NCI-H1436 (cell line): ENCODE results near the gene NAIF1.

Experiments
- DNase-seq: peaks from one replicate; lab custom pipeline; 2025; lab: John Stamatoyannopoulos, UW

Gene NAIF1

DNA sequence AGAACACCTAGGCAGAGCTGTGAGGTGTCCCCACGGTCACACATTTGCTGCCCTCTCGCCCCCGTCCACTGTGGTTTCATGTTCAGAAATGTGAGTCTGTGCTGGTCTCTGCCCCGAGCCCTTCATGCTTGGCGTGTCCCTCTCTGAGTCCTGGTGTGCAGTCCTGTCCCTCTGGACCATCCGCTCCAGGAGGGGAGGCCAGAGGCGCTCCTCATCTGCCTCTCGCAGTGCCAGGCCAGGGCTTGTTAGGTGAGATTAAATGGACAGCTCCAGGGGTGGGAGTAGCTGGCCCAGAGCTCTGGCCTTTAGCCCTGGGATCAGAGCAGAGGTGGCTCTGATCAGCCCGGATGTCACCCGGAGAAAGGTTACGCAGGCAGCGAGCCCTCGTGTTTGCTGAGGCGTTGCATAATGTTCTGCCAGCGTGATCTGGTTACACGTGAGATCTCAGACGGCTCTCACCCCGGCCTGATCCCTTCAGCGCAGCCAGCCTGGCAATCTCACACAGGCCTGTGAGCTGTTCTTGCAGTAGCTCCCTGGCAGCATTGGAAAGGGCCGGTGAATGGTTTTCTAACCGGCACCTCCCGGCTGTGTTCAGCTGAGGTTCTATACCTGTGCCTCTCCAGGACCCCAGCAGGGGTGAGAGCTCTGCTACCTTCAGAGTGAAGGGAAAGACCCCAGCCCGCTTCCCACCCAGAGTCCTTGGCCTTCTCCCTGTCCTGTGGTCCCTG, 35.9 kb upstream of the NAIF1 start:
- DNase-seq = no peak

DNA sequence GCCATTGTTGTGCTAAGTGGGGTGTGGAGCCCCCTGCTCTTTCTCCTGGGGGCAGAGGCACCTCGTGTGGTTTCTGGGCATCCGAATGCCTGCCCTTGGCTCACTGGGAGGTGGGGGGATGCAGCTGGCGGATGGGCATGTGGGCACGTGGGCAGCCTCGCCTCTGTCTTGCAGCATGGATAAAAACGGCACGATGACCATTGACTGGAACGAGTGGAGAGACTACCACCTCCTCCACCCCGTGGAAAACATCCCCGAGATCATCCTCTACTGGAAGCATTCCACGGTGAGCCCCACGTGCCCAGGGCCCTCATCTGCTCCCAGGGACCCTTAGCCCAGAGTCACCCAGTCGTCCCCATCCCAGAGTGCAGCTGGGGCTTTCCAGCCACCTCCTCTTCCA, 35.1 kb upstream of the NAIF1 start:
- DNase-seq = no peak

DNA sequence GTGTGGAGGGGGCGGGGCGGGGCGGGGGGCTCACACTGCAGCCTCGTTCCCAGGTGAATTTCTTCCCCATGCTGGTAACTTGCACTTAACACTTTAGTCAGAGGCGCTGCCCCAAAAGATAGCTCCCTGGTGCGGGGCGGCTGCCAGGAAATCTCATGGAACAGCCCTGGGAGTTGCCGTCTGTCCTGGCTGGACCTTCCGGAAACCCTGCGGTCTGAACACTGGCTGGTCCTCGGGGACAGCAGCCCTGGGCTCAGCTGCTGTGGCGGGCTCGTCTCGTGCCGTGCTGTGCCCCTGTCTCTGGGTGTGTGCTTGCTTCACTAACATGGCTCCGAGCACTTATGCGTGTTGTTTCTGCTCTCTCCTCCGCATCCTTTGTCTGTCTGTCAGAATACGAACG, 34.6 kb upstream of the NAIF1 start:
- no peak for DNase-seq

DNA sequence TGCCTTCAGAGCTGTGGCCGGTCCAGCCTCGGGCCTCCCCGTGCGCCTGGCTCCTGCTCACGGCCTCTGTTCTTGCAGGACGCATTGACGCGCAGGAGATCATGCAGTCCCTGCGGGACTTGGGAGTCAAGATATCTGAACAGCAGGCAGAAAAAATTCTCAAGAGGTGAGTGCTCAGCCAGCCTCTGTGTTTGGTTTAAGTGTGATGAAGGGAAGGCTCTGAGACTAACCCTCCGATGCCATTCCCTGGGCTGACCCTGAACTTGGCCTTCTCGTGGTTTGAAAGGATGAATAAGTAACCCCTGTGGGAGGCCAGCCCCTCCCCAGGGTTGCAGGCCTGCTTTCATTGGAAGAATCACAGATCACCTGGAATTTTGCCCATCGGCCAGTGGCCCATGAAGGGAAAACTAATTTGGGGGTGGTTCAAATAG, 34.1 kb upstream of the NAIF1 start:
- no peak for DNase-seq

DNA sequence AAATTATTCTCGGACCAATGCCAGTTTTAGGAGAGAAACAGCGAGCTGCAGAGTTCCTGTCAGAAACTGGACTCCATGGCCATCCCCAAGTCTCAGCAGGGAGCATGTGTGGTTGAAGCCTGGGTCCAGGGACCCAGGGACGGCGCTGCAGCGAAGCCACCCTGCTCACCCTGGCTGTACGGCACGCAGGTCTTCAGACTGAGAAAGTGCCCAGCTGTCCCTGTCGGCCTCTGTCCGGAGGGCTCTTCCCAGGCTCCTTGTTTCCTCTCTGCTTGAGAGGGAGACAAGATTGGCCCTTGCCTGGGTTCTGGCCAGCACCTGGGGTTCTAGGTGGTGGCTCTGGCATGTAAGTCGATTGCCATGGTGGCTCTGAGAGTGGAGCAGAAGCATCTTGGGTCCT, 33.5 kb upstream of the NAIF1 start:
- no peak for DNase-seq

DNA sequence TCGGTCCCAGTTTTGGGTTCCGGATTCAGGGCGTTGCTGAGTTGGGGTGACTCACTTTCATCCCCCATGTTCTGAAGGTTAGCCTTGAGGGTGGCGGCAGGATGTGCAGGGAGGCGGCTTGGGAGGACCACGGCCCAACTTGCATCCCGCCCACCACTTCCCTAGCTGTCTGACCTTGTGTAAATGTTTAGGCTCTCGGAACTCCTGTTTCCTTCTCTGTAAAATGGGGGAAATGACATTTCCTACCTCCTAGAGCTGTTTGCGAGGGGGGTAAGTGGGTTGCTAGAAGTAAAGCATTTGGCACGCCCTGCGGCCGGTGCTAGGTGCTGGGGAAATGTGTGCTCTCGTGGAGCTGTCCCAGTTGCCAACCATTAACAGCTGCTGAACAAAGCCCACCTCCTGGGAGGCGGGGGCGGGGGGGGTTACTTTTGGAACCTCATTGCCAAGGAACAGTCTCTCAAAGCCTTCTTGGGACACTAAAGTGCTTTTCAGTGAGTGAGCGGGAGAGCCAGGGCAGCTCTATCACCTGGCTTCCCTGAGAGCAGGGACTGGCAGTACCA, 32.9 kb upstream of the NAIF1 start:
- DNase-seq = no peak

DNA sequence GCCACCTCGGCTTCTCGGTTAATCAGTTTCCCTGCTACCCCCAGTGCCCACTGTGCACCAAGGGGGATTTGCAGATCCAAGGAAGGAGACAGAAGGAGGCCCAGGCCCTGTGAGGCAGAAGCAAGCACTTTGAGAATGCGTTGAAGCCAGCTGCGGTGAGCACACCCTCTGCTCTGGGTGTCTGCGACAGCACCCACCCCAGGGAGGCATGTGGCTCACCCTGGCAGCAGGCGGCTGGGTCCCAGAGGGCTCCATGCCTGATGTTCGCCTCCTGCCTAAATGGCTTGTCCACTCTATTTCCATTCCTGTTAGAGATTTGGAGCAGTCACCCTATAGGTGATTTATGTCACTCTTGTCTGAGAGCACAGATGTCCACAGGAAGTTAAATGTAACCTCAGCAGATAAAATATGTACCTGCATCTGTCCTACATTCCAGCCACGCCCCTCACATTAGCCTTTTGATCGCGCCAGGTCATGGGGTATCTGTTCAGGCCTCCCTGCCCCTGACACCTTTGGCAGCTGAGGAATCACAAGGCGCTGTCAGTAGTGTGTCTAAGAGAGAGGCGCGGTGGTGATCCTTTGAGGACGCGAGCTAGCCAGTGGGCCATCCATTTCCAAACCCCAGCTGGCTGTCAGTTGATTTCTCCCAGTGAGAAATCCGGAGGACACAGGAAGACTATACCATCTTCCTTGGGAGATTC, 32.3 kb upstream of the NAIF1 start:
- no peak for DNase-seq

DNA sequence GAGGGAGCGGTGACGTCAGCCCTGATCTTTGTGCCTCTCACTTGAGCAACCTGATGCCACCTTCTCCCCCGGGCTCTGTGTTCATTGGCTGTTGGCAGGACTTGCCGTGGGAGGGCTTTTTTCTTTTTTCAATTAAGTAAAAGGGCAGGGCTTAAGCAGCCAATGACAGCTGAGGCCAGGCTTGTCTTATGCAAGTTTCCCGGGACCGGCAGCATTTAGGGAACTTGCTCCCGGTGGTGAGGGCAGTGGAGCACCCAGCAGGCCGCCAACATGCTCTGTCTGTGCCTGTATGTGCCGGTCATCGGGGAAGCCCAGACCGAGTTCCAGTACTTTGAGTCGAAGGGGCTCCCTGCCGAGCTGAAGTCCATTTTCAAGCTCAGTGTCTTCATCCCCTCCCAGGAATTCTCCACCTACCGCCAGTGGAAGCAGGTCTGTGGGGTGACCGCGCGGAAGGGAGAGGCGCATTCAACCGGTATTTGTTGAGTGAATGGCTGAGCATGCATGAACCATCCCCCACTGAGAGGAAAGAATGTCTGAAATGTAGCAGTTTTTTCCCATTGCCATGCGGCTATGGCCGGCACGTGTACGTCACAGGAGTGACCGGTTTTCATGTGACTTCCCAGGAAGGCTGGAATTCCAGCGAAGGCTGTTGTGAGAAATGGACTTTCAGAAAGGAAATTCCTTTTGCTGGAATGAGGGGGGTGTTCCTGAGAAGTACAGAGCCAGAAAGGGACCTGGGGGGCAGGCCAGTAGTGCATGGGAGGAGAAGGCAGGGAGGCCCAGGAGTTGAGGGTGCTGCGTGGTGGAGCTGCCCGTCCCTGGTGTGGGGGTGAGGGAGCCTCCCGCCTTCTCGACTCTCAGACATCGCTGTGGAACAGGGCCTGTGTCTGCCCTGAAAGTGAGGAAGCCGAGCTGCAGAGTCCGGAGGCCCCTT, 31.4 kb upstream of the NAIF1 start:
- DNase-seq = peak; percentile 96

DNA sequence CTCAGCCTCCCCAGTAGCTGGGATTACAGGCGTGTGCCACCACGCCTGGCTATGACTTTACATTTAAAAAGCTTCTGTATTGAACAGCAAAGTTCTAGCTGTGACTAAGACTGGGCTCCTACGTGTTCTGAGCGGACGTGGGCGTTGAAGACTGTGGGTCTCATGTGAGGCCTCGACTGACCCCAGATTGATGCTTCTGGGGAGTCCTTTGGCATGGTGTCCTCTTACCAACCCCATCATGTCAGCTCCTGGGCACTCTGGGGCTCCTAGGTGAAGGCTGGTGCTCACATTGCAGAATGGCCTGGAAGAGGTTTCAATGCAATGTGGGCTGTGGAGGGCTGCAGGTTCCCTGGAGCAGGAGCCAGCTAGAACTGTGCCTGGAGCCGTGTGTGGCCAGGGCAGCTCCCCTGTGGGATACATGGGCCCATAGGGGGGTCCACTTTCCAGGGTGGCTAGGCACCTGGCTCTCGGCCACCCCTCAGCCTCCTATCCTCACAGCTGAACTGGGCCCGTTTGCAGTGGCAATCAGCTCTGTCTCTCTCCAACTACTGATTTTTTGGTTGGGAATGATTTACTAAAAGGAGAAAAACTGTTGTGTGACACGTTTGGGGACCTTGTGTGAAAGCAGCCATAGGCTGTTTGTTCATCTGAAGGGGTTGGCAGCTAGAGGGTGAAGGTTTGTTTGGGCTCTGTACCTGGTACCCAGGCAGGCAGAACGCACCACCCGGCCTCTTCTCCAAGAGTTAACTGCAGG, 30.6 kb upstream of the NAIF1 start:
- no peak for DNase-seq

DNA sequence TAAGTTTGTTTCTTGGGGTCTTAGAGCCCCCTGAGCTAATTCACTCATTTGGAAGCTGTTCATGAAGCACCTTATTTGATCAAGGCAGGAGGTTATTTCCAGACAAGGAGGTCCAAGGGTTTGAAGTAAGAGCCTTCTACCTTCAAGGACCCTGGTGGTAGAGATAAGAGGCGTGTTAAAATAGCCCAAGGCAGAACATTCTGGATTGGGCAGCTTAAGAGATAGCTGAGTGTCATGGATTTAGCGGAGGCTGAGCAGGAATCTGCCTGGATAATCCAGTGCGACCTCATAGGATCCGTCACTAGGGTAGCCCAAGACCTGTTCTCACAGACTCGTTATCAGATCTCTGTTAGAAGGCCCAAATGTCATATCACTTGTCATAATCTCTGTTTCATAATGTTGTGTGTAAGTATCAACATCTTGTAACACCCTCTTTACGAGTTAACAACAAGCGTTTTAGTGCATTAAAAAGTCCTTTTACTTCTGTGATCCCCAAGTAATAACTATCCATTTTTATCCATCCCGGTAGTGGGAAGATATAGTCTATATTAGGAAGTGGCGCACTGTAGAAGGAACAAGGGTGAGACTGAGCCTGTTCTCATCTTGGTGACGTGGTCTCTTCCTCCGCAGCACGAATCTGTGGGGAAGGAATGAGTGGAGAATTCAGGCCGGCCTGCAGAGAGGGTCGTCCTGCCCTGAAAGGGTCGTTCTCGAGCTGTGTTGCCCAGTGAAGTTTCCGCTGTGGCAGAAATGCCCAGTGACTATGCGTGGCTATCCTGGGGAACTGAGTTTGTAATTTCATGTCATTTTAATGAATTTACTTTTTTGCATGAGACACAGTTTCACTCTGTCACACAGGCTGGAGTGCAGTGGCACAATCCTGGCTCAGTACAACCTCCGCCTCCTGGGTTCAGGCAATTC, 29.8 kb upstream of the NAIF1 start:
- DNase-seq = no peak

DNA sequence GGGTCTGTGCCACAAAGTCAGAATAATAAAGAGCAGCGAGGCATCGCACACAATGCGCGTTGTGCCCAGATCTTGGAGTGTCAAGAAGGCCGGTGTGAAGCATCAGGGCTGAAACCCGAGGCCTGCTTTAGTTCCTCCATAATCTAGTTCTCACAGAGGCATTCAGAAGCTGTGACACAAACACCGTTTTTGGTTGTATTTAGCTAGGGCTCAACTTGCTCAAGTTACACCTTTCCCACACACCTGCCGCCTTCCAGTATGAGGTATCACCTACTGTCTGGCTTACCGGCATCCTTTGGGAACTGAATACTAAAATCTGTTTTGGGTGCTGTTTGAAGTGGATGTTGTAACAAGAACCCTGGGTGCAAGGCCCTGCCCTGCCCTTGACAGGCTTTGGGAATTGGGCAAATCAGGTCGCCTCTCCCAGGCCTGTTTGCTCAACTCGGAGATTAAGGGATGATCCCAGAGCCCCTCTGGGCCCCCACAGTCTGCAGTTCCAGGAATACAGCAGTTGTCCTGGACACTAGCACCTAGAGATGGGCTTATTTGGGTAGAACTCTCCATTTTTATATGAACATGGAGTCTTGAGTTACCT, 27.9 kb upstream of the NAIF1 start:
- DNase-seq = no peak

DNA sequence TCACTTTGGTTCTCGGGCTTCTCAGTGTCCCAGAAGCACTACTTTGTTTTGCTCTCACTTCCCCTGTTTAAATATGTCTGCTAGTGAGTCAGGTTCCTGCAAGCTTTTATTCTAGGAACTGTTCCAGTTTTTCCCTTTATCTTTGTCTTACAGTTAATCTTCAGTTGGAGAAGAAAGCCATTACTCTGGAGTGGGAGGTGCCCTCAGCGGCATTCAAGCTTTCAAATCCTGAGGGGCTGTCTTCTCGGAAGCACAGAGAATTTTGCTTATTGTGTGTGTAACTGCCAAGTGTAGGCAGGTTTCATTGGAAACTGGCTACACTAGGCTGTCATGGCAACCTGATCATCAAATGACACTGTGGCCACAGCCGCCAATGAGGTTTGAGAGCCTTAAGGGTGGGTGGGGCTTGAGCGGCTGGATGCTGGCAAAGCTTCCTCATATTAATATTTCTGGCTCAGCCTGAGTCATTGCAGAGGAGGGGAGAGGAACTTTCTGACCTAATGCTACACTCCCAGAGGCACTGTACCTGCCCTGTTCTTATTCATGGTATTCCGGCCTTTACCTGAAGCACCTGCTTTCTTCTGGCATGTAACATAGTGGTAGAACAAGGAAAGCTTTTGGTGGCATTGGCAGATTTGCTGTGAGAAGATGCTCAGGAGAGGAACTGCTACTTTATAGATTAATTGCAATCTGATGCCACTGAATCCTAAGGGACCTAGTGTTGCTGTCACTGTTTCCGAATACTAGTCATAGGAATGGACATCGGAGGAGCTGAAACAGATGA, 27.2 kb upstream of the NAIF1 start:
- DNase-seq = peak; percentile 96

DNA sequence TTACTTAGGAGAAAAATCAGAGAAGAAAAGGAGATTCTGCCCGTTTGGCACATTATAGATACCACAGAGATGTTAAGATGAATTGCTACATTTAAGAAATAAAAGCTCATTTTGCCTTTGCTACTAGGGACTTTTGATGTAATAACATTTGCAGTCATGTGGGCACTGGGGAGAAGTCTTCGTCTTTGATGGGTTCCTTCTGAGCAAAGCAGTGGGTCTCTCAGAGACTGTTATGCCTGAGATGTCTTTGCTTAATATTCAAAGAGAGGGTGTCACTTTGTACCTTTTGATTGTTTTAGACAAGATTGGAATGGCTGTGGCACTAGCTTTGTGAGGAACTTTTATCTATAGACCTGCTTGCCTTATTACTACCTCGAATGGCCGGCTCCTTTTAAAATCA, 25.9 kb upstream of the NAIF1 start:
- no peak for DNase-seq

DNA sequence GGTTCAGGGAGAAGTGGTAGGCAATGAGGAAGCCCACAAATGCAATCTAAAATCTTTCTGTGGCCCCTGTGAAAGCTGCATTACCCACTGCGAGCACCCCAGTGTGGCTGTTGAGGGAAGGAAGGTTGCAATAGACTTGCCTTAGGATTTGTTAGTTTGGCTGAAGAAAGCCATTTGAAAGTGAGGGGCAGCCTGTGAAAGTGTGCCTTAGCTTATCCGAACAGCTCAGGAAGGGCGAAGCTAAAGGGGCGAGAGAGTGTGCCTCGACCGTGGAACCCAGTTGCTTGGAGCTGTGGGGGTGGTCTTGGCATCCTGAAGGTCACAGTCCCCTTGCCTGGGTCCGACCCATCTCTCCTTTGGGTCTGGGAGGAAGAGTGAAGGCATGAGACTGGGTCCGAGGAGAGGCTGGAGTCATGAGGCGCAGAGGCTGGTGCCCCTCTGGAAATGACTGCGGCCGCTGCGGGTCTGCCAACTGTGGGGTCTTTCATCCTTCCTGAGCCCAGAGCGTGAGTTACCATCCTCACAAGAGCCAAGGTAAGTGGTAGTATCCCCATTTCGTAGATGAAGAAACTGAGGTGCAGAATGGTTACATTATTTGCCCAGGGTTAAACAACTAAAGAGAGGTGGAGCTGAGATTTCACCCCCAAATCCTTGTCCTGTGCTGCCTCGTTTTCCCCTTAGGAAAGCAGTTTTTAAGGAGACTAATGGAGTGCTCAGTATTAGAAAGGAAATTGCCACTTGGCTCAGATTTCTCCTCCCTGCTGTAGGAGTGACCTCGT, 25.3 kb upstream of the NAIF1 start:
- DNase-seq = no peak

DNA sequence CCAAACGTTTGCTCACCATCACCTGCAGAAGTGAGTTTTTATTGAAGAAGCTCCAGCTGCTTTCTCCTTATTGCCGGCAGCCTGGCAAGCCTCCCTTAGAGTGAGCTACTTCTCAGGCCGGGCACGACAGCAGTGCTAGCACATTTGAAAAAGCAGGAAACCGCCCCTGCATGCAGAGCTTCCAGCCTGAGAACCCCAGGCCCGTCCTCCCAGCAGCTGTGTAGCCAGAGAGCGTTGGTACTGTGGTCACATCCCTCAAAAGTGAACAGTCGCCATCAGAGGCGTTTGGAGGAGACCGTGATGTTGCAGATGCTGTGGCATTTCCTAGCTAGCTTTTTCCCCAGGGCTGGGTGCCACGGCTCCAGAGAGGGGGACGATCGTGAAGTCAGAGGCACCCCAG, 24.5 kb upstream of the NAIF1 start:
- no peak for DNase-seq

DNA sequence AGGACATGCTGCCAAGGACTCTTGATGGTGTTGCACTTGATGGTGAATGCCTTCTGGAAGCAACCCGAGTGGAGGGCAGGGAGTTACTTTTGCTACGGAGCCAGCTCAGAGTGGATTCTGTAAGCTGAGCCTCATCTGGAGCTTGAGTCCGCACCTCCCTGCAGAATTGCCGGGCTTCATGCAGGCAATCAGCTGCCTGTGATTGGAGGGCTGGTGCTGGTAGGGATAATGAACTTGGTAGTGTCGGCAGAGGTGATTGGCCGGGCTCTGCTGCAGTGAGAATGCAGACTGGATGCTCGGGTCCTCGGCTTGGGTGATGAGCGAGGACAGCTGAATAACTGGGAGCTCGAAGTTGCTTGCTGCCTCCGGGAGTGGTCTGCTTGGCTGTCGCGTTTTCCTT, 24.0 kb upstream of the NAIF1 start:
- DNase-seq = peak; percentile 85

DNA sequence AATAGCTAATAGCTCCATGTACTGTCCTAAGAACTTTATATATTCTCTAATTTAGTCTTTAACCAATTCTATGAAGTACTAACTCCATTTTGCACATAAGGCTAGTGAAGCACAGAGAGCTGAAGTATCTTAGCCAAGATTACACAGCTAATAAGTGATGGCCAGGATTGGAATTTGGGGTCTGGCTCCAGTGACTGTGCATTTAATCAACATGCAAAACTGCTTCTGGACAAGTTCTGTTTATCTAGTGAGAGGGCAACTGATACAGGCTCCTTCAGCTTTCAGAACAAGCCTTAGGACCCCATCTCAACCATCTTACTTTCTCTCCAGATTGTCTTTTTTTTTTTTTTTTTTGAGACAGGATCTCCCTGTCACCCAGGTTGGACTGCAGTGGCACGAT, 22.2 kb upstream of the NAIF1 start:
- DNase-seq = no peak

DNA sequence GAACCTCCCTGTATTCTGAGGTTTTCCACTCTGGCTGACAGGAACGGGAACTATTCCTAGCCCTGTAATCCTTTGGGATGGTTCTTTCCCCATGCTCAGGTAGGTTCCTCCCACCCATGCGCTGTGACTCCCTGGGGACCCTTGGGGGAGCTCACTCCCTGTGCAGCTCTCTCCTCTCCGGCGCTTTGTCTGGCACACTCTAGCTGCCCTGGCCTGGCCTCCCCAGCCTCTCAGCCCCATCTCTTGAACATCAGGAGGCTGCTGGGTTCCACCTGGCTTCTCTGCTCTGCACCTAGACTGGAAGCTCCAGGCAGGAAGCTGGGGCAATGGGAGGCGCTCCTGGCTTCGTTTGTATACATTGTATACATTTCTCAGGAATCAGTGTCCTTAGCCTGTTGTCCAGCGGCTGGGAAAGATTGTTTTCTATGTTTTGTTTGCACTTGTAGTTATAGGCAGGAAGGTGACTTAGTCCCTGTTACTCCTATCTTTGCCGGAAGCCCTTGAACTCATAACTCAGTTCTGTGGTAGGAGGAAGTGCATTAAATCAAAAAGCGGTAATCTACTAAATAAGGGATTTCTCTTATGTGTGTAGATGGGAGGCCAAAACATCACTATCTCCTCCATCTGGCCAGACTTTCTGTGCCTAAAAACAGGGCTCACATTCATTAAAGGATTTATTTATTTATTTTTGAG, 21.3 kb upstream of the NAIF1 start:
- DNase-seq = no peak
